NCI-H1694 treated with DMSO at 0.1 percent for 48 hours (cell line): ENCODE results near the gene MTMR4.
A peak's percentile ranks its signal among the peaks of the same experiment; 100 is the strongest.
"Not testable (repeated sequence)": the region's sequence is repeated elsewhere in the genome, so short reads cannot be mapped to it uniquely, and the experiment has no call there.

Experiments used
- DNase-seq: peaks from one replicate; lab custom pipeline; 2025; lab: John Stamatoyannopoulos, UW

Gene MTMR4

GRCh38 chr17:58513965-58514769 is at the start of gene MTMR4:
Gene MTMR4 (minus strand): TSS chr17:58514638. CDS start chr17:58514407, 231 bp downstream.
- DNase-seq, result peak; percentile 70

- DNase-seq, result no peak
These were observed 46.1 kb upstream of the MTMR4 start for GRCh38 chr17:58560511-58560910.

- DNase-seq, result no peak
These were observed 43.5 kb upstream of the MTMR4 start for GRCh38 chr17:58557981-58558380.

GRCh38 chr17:58556833-58557250 is 42.4 kb upstream of the MTMR4 start:
- no peak for DNase-seq

- DNase-seq, result not testable (repeated sequence)
These were observed 40.7 kb upstream of the MTMR4 start for GRCh38 chr17:58555109-58555508.

- no peak for DNase-seq
These were observed 26.8 kb upstream of the MTMR4 start for GRCh38 chr17:58541249-58541648.

- DNase-seq, result no peak
These were observed 25.3 kb upstream of the MTMR4 start for GRCh38 chr17:58539698-58540097.

- DNase-seq, result no peak
These were observed 24.5 kb upstream of the MTMR4 start for GRCh38 chr17:58538811-58539409.

GRCh38 chr17:58537266-58537665 is 22.8 kb upstream of the MTMR4 start:
- no peak for DNase-seq

GRCh38 chr17:58536542-58536941 is 22.1 kb upstream of the MTMR4 start:
- DNase-seq, result no peak

- no peak for DNase-seq
These were observed 21.0 kb upstream of the MTMR4 start for GRCh38 chr17:58535431-58535830.

- DNase-seq, result no peak
These were observed 20.5 kb upstream of the MTMR4 start for GRCh38 chr17:58534901-58535421.

GRCh38 chr17:58534331-58534730 is 19.9 kb upstream of the MTMR4 start:
- DNase-seq, result no peak

- no peak for DNase-seq
These were observed 19.3 kb upstream of the MTMR4 start for GRCh38 chr17:58533616-58534188.

GRCh38 chr17:58532555-58532951 is 18.1 kb upstream of the MTMR4 start:
- no peak for DNase-seq

- DNase-seq, result no peak
These were observed 17.5 kb upstream of the MTMR4 start for GRCh38 chr17:58531661-58532554.

GRCh38 chr17:58531122-58531521 is 16.7 kb upstream of the MTMR4 start:
- no peak for DNase-seq

- no peak for DNase-seq
These were observed 16.2 kb upstream of the MTMR4 start for GRCh38 chr17:58530655-58531054.

- DNase-seq, result no peak
These were observed 14.8 kb upstream of the MTMR4 start for GRCh38 chr17:58529275-58529674.

- DNase-seq, result no peak
These were observed 14.0 kb upstream of the MTMR4 start for GRCh38 chr17:58528443-58528842.

GRCh38 chr17:58527949-58528348 is 13.5 kb upstream of the MTMR4 start:
- DNase-seq, result no peak

GRCh38 chr17:58527306-58527705 is 12.9 kb upstream of the MTMR4 start:
- DNase-seq, result no peak
